Stomach (tissue), 4 donors: ENCODE measurements around the gene PRKRA.

Source experiments
- CTCF ChIP-seq, 7 experiments: fragments of 450-650 bp in 4 of 7; fragments of 200-600 bp in 3 of 7; sonication (generic) in 3 of 7; IDR thresholded peaks; one replicate each; pipeline ENCODE4 v1.5.1; 2016 to 2019; ENCODE audit warnings: antibody characterized with exemption in 7 of 7, control low read depth in 2 of 7, mild to moderate bottlenecking in 1 of 7
- POLR2A ChIP-seq, 4 donors: fragments of 450-650 bp; IDR thresholded peaks; one replicate each; pipeline ENCODE4 v1.6.1; 2016; ENCODE audit warnings: antibody characterized with exemption in 4 of 4, control low read depth in 2 of 4, mild to moderate bottlenecking in 1 of 4, moderate library complexity in 1 of 4
- POLR2AphosphoS5 ChIP-seq, 3 donors: sonication (generic); formaldehyde crosslinking; IDR thresholded peaks; one replicate each; pipeline ENCODE4 v1.6.1; 2016; ENCODE audit warnings: antibody characterized with exemption in 3 of 3

GRCh38 chr2:178457390-178457886 is 6.5 kb upstream of the PRKRA start:
- TF ChIP-seq POLR2A (IDR thresholded peaks at IDR 0.05) (no peak), POLR2AphosphoS5 (IDR thresholded peaks at IDR 0.05) (no peak), CTCF (IDR thresholded peaks at IDR 0.05) (no peak)
